Neural progenitor cell (in vitro differentiated cells): ENCODE data around the gene TADA2B.

Source experiments
- CTCF ChIP-seq: fragments of 200-600 bp; sonication (generic); IDR thresholded peaks from 2 replicates; pipeline ENCODE4 v1.5.1; 2017; ENCODE audit warnings: antibody characterized with exemption, mild to moderate bottlenecking
- EZH2 ChIP-seq: fragments of 200-600 bp; sonication (generic); IDR thresholded peaks from 2 replicates; pipeline ENCODE4 v1.6.1; 2017; ENCODE audit warnings: antibody characterized with exemption, mild to moderate bottlenecking, moderate library complexity
- EZH2phosphoT487 ChIP-seq: fragments of 200-600 bp; sonication (generic); IDR thresholded peaks from 2 replicates; pipeline ENCODE4 v1.6.1; 2017; ENCODE audit warnings: antibody characterized with exemption

DNA sequence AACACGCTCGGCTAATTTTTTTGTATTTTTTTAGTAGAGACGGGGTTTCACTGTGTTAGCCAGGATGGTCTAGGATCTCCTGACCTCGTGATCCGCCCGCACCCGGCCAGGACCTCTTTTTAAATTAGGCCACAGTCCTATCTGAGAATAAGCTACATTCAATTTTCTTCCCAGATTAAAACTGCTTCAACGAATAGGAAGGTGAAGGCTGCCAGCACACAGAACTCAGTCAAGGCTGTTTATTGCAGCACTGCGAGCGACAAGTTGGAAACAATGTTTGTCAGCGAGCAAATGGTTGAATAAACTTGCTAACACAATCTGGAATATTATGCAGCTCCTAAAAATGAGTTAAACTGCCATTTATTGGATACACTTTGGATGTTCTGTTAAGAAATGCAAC lies 22.8 kb downstream of the TADA2B start:
- TF ChIP-seq CTCF (no peak), EZH2 (no peak), EZH2phosphoT487 (no peak)
